ENCODE measurements around the gene RAB7B.

The RAB7B gene

GRCh38 chr1:205973377-205974232 lies 29.6 kb downstream of the RAB7B start:
- DNase-seq (ENCODE audit: low read depth in 2 of 2), result no peak

GRCh38 chr1:205972491-205973168 lies 30.6 kb downstream of the RAB7B start:
- DNase-seq (ENCODE audit: low read depth in 2 of 2), result no peak

GRCh38 chr1:205972081-205972480 lies 31.1 kb downstream of the RAB7B start:
- no peak for DNase-seq (ENCODE audit: low read depth in 2 of 2)

GRCh38 chr1:205971082-205971481 lies 32.1 kb downstream of the RAB7B start:
- no peak for DNase-seq (ENCODE audit: low read depth in 2 of 2)

- DNase-seq (ENCODE audit: low read depth in 2 of 2), result no peak
These were observed 32.7 kb downstream of the RAB7B start for GRCh38 chr1:205970486-205970885.

GRCh38 chr1:205969229-205969628 lies 34.0 kb downstream of the RAB7B start:
- DNase-seq (ENCODE audit: low read depth in 2 of 2), result no peak

- DNase-seq (ENCODE audit: low read depth in 2 of 2), result no peak
These were observed 35.5 kb downstream of the RAB7B start for GRCh38 chr1:205967554-205968335.

GRCh38 chr1:205965036-205965884 lies 37.9 kb downstream of the RAB7B start:
- DNase-seq (ENCODE audit: low read depth in 2 of 2), result no peak

GRCh38 chr1:205963352-205964155 lies 39.6 kb downstream of the RAB7B start:
- DNase-seq (ENCODE audit: low read depth in 2 of 2), result peak; percentile 24 to 39

GRCh38 chr1:205962821-205963221 lies 40.4 kb downstream of the RAB7B start:
- DNase-seq (ENCODE audit: low read depth in 2 of 2), result no peak

- DNase-seq (ENCODE audit: low read depth in 2 of 2), result no peak
These were observed 41.0 kb downstream of the RAB7B start for GRCh38 chr1:205961991-205962820.

- DNase-seq (ENCODE audit: low read depth in 2 of 2), result no peak
These were observed 41.8 kb downstream of the RAB7B start for GRCh38 chr1:205961405-205961804.

- DNase-seq (ENCODE audit: low read depth in 2 of 2), result no peak
These were observed 43.4 kb downstream of the RAB7B start for GRCh38 chr1:205959789-205960188.

GRCh38 chr1:205955499-205955898 lies 47.7 kb downstream of the RAB7B start:
- DNase-seq (ENCODE audit: low read depth in 2 of 2), result no peak

GRCh38 chr1:205954819-205955404 lies 48.3 kb downstream of the RAB7B start:
- no peak for DNase-seq (ENCODE audit: low read depth in 2 of 2)

GRCh38 chr1:205951746-205952145 lies 51.4 kb downstream of the RAB7B start:
- no peak for DNase-seq (ENCODE audit: low read depth in 2 of 2)

- no peak for DNase-seq (ENCODE audit: low read depth in 2 of 2)
These were observed 52.2 kb downstream of the RAB7B start for GRCh38 chr1:205950826-205951549.

GRCh38 chr1:205950280-205950679 lies 52.9 kb downstream of the RAB7B start:
- no peak for DNase-seq (ENCODE audit: low read depth in 2 of 2)

GRCh38 chr1:205949753-205950152 lies 53.4 kb downstream of the RAB7B start:
- DNase-seq (ENCODE audit: low read depth in 2 of 2), result no peak

Data from fibroblast of skin of left biceps (primary cell).